K562 (cell line): ENCODE data around the gene SYNPO. TPM values are rescaled to one million over a fixed set of nuclear protein-coding genes. Genes with fewer than 3 reads are reported as not detected.

Source experiments
- BHLHE40 ChIP-seq: IDR thresholded peaks from 2 replicates; pipeline ENCODE4 v1.6.1; 2011; ENCODE audit warnings: low read length, improper control_type of control experiment
- BMI1 ChIP-seq: fragments of 150-350 bp; IDR thresholded peaks from 2 replicates; pipeline ENCODE4 v1.6.1; 2014; ENCODE audit warnings: low read length
- C11orf30 ChIP-seq: fragments of 450-650 bp; IDR thresholded peaks from 2 replicates; pipeline ENCODE4 v1.6.1; 2016; ENCODE audit warnings: low read depth, mild to moderate bottlenecking
- CBFB ChIP-seq: sonication (generic); formaldehyde crosslinking; IDR thresholded peaks from 2 replicates; pipeline ENCODE4 v1.4.0; 2020; ENCODE audit warnings: mild to moderate bottlenecking, missing genetic modification reagents
- CHD4 ChIP-seq: fragments of 200-600 bp; sonication (generic); IDR thresholded peaks from 3 replicates; pipeline ENCODE4 v1.6.1; 2012; ENCODE audit warnings: low read depth, mild to moderate bottlenecking, mixed read lengths, low read length, inconsistent platforms; ENCODE audit not compliant: insufficient read depth, insufficient replicate concordance, poor library complexity, severe bottlenecking
- HDAC6 ChIP-seq: IDR thresholded peaks from 2 replicates; pipeline ENCODE4 v1.6.1; 2012; ENCODE audit warnings: low read depth, mild to moderate bottlenecking, control low read depth, inconsistent platforms, low read length, moderate library complexity
- KLF16 ChIP-seq: IDR thresholded peaks from 2 replicates; pipeline ENCODE4 v1.6.1; 2016; ENCODE audit warnings: antibody characterized with exemption
- MAFG ChIP-seq: fragments of 450-650 bp; conservative IDR thresholded peaks from 2 replicates; pipeline ENCODE4 v1.6.1; 2016; ENCODE audit warnings: missing genetic modification characterization, missing compliant biosample characterization
- MIER1 ChIP-seq: fragments of 450-650 bp; IDR thresholded peaks from 2 replicates; pipeline ENCODE4 v1.6.1; 2016; ENCODE audit warnings: antibody characterized with exemption, mild to moderate bottlenecking, low read depth
- POLR2AphosphoS5 ChIP-seq: IDR thresholded peaks from 2 replicates; pipeline ENCODE4 v1.6.1; 2011; ENCODE audit warnings: mild to moderate bottlenecking, low read depth, low read length, moderate library complexity; ENCODE audit not compliant: control insufficient read depth, insufficient read depth
- SRSF9 ChIP-seq: fragments of 200-400 bp; formaldehyde crosslinking; IDR thresholded peaks from 2 replicates; pipeline ENCODE4 v1.6.1; 2017; ENCODE audit warnings: low read depth, low read length, borderline replicate concordance
- ZNF785 ChIP-seq: fragments of 250-450 bp; sonication (Bioruptor Pico); IDR thresholded peaks from 2 replicates; pipeline ENCODE4 v1.4.0; 2020; ENCODE audit warnings: mild to moderate bottlenecking
- polyA plus RNA-seq, 8 experiments: library from polyadenylated mRNA; depleted of rRNA in 4 of 8; stranded (reverse) in 5 of 8; unstranded in 3 of 8; fragments of >200 nt; fragmentation: Nextera tagmentation in 2 of 8; fragmentation: Illumina TruSeq in 1 of 8; extraction: Ambion mirVana in 2 of 8; extraction: Trizol in 1 of 8; gene quantifications; 2 replicates each; pipeline versions ENCODE4 v1.2.1 to v1.2.3, GENCODE V29; 2011 to 2014; ENCODE audit warnings: inconsistent platforms in 1 of 8, missing spikeins in 1 of 8
- total RNA-seq, 7 experiments: library from RNA; depleted of rRNA in 6 of 7; stranded (reverse); fragments of >200 nt in 6 of 7; fragmentation: Illumina TruSeq in 2 of 7; extraction: Trizol in 2 of 7; gene quantifications; 2 replicates each; pipeline versions ENCODE4 v1.2.1 to v1.2.3, GENCODE V29; 2011 to 2021; ENCODE audit warnings: low replicate concordance in 1 of 7
- TF ChIP-seq, protein P1 (sequence below): fragments of 450-650 bp; formaldehyde crosslinking; IDR thresholded peaks from 2 replicates; pipeline ENCODE4 v1.4.0; 2020; ENCODE audit warnings: mild to moderate bottlenecking
- TF ChIP-seq, protein P2 (sequence below): IDR thresholded peaks from 2 replicates; pipeline ENCODE4 v1.6.1; 2011; ENCODE audit not compliant: insufficient read length; ENCODE audit errors: extremely low read depth
- TF ChIP-seq, protein P3 (sequence below): fragments of 450-650 bp; formaldehyde crosslinking; IDR thresholded peaks from 2 replicates; pipeline ENCODE4 v1.4.0; 2020; ENCODE audit warnings: mild to moderate bottlenecking, moderate library complexity
- TF ChIP-seq, protein P4 (sequence below): sonication (generic); formaldehyde crosslinking; IDR thresholded peaks from 2 replicates; pipeline ENCODE4 v1.9.0; 2022; ENCODE audit warnings: mild to moderate bottlenecking, missing genetic modification reagents
- TF ChIP-seq, protein P5 (sequence below): fragments of 450-650 bp; IDR thresholded peaks from 2 replicates; pipeline ENCODE4 v1.6.1; 2016; ENCODE audit warnings: antibody characterized with exemption
- TF ChIP-seq, protein P6 (sequence below): fragments of 450-650 bp; IDR thresholded peaks from one replicate; pipeline ENCODE4 v1.6.1; 2018; ENCODE audit warnings: mild to moderate bottlenecking, moderate library complexity; ENCODE audit not compliant: partially characterized antibody

Gene SYNPO
- total and polyA plus RNA-seq, 9 of the 15 experiments (the other 6 are each of a cell fraction or from before 2014, with no cell fraction given): 0.01 to 0.31 (median 0.03) TPM; not detected in 4

DNA sequence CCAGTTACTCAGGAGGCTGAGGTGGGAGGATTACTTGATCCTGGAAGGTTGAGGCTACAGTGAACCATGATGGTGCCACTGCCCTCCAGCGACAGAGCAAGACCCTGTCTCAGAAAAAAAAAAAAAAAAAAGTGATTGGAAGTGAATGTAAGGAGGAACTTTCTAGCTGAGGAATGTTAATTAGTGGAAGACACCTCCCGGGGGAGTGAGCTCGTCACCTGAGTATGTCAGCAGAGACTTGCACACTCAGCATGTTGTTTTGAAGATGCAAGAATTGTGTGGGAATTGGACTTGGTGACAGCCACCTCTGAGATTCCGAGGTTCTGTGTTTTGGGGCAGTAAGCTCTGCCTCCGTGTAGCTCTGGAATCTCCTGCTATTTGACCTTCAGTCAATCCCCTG lies 3.6 kb downstream of the SYNPO start (continued):
- TF ChIP-seq, protein P1, sequence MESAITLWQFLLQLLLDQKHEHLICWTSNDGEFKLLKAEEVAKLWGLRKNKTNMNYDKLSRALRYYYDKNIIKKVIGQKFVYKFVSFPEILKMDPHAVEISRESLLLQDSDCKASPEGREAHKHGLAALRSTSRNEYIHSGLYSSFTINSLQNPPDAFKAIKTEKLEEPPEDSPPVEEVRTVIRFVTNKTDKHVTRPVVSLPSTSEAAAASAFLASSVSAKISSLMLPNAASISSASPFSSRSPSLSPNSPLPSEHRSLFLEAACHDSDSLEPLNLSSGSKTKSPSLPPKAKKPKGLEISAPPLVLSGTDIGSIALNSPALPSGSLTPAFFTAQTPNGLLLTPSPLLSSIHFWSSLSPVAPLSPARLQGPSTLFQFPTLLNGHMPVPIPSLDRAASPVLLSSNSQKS: no peak
- TF ChIP-seq ZNF785 (CRISPR knock-in tag): no peak
- no peak for TF ChIP-seq SRSF9
- TF ChIP-seq, protein P2, sequence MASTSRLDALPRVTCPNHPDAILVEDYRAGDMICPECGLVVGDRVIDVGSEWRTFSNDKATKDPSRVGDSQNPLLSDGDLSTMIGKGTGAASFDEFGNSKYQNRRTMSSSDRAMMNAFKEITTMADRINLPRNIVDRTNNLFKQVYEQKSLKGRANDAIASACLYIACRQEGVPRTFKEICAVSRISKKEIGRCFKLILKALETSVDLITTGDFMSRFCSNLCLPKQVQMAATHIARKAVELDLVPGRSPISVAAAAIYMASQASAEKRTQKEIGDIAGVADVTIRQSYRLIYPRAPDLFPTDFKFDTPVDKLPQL: no peak
- peak; percentile 21; the same call in 1 of the 2 replicates for TF ChIP-seq MAFG
- TF ChIP-seq, protein P3, sequence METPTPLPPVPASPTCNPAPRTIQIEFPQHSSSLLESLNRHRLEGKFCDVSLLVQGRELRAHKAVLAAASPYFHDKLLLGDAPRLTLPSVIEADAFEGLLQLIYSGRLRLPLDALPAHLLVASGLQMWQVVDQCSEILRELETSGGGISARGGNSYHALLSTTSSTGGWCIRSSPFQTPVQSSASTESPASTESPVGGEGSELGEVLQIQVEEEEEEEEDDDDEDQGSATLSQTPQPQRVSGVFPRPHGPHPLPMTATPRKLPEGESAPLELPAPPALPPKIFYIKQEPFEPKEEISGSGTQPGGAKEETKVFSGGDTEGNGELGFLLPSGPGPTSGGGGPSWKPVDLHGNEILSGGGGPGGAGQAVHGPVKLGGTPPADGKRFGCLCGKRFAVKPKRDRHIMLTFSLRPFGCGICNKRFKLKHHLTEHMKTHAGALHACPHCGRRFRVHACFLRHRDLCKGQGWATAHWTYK (CRISPR knock-in tag): no peak
- no peak for TF ChIP-seq CHD4
- no peak for TF ChIP-seq BHLHE40
- TF ChIP-seq BMI1: no peak
- peak; percentile 52; the same call in 1 of the 2 replicates for TF ChIP-seq C11orf30
- TF ChIP-seq CBFB (CRISPR knock-in tag): no peak
- no peak for TF ChIP-seq HDAC6
- TF ChIP-seq, protein P4, sequence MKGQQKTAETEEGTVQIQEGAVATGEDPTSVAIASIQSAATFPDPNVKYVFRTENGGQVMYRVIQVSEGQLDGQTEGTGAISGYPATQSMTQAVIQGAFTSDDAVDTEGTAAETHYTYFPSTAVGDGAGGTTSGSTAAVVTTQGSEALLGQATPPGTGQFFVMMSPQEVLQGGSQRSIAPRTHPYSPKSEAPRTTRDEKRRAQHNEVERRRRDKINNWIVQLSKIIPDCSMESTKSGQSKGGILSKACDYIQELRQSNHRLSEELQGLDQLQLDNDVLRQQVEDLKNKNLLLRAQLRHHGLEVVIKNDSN: no peak
- TF ChIP-seq, protein P5, sequence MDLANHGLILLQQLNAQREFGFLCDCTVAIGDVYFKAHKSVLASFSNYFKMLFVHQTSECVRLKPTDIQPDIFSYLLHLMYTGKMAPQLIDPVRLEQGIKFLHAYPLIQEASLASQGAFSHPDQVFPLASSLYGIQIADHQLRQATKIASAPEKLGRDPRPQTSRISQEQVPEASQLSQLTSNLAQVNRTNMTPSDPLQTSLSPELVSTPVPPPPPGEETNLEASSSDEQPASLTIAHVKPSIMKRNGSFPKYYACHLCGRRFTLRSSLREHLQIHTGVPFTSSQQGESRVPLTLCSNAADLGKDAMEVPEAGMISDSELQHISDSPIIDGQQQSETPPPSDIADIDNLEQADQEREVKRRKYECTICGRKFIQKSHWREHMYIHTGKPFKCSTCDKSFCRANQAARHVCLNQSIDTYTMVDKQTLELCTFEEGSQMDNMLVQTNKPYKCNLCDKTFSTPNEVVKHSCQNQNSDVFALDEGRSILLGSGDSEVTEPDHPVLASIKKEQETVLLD: no peak
- TF ChIP-seq, protein P6, sequence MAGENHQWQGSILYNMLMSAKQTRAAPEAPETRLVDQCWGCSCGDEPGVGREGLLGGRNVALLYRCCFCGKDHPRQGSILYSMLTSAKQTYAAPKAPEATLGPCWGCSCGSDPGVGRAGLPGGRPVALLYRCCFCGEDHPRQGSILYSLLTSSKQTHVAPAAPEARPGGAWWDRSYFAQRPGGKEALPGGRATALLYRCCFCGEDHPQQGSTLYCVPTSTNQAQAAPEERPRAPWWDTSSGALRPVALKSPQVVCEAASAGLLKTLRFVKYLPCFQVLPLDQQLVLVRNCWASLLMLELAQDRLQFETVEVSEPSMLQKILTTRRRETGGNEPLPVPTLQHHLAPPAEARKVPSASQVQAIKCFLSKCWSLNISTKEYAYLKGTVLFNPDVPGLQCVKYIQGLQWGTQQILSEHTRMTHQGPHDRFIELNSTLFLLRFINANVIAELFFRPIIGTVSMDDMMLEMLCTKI: no peak
- no peak for TF ChIP-seq MIER1
- TF ChIP-seq KLF16: no peak
- TF ChIP-seq POLR2AphosphoS5: no peak
- TF ChIP-seq, all 486 proteins: peak for 4
